HG03097 (cell line): ENCODE data around the gene TMEM132A.

Experiments
- ATAC-seq: cut with Tn5 transposase; IDR thresholded peaks from one replicate; pipeline ENCODE4 v1.9.1; 2021; ENCODE audit not compliant: unreplicated experiment, low FRiP score

TMEM132A gene

GRCh38 chr11:60934790-60935605 is 10.7 kb downstream of the TMEM132A start:
- no peak for ATAC-seq

- no peak for ATAC-seq
Observed at GRCh38 chr11:60935676-60936442, 11.6 kb downstream of the TMEM132A start.

- ATAC-seq: no peak
Observed at GRCh38 chr11:60936467-60937143, 12.3 kb downstream of the TMEM132A start.

GRCh38 chr11:60937144-60937527 is 12.9 kb downstream of the TMEM132A start:
- ATAC-seq: no peak

GRCh38 chr11:60937811-60938210 is 13.6 kb downstream of the TMEM132A start:
- no peak for ATAC-seq

- ATAC-seq: no peak
Observed at GRCh38 chr11:60938500-60938899, 14.2 kb downstream of the TMEM132A start.

- no peak for ATAC-seq
Observed at GRCh38 chr11:60939301-60939700, 15.0 kb downstream of the TMEM132A start.

- ATAC-seq: no peak
Observed at GRCh38 chr11:60939855-60940254, 15.6 kb downstream of the TMEM132A start.

- ATAC-seq: no peak
Observed at GRCh38 chr11:60941371-60942119, 17.3 kb downstream of the TMEM132A start.

GRCh38 chr11:60942219-60942618 is 18.0 kb downstream of the TMEM132A start:
- ATAC-seq: no peak

- no peak for ATAC-seq
Observed at GRCh38 chr11:60942970-60943565, 18.8 kb downstream of the TMEM132A start.

- no peak for ATAC-seq
Observed at GRCh38 chr11:60944490-60945294, 20.4 kb downstream of the TMEM132A start.

- no peak for ATAC-seq
Observed at GRCh38 chr11:60945295-60945667, 21.0 kb downstream of the TMEM132A start.

- no peak for ATAC-seq
Observed at GRCh38 chr11:60946601-60947264, 22.5 kb downstream of the TMEM132A start.

GRCh38 chr11:60947700-60948099 is 23.4 kb downstream of the TMEM132A start:
- ATAC-seq: no peak

- no peak for ATAC-seq
Observed at GRCh38 chr11:60948250-60948649, 24.0 kb downstream of the TMEM132A start.

GRCh38 chr11:60950024-60950423 is 25.8 kb downstream of the TMEM132A start:
- ATAC-seq: no peak

- no peak for ATAC-seq
Observed at GRCh38 chr11:60950933-60951605, 26.8 kb downstream of the TMEM132A start.

GRCh38 chr11:60951606-60951903 is 27.3 kb downstream of the TMEM132A start:
- ATAC-seq: no peak
